ENCODE results near the gene ANO5.

GRCh38 chr11:22193348-22194051, 615 bp downstream of the ANO5 start:
- TF ChIP-seq CTCF (conservative IDR thresholded peaks at IDR 0.05 in 1 of 2, IDR thresholded peaks at IDR 0.05 in 1 of 2; ENCODE audit: low read depth in 1 of 2, low read length in 2 of 2) (no peak), EZH2 (IDR thresholded peaks at IDR 0.05; ENCODE audit: low read length, missing control alignments) (no peak)

Data from fibroblast of lung (primary cell).